Measurements from ENCODE around the gene MSRB3.
A peak's percentile ranks its signal among the peaks of the same experiment; 100 is the strongest.

DNA sequence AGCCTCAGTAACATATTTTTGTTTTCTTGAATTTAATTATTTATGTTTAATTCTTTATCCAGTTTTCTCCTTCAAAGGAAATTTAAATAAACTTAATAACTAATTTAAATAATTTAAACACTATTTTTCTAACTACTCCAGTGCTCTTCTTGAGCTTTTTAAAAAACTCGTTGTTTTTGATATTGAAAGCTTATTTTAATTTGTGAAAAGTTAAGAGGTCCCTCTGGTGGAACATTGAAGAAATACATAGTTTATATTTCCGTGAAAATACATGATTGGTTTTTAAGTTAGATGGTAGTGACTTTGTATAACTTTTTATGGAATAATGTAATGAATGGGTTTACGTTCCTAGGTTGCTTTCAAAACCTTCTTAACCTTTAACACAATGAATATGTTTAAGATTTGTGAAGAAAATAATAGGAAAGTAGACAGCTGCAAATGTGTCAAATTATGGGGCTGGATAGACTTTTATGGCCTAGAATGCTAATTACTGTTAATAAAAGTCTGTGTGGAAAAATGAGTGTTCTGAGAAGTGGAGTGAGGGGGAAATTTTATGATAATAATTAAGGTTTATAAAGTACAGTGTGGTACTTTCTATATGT lies 45.9 kb upstream of the MSRB3 start:
- TF ChIP-seq, protein P1, sequence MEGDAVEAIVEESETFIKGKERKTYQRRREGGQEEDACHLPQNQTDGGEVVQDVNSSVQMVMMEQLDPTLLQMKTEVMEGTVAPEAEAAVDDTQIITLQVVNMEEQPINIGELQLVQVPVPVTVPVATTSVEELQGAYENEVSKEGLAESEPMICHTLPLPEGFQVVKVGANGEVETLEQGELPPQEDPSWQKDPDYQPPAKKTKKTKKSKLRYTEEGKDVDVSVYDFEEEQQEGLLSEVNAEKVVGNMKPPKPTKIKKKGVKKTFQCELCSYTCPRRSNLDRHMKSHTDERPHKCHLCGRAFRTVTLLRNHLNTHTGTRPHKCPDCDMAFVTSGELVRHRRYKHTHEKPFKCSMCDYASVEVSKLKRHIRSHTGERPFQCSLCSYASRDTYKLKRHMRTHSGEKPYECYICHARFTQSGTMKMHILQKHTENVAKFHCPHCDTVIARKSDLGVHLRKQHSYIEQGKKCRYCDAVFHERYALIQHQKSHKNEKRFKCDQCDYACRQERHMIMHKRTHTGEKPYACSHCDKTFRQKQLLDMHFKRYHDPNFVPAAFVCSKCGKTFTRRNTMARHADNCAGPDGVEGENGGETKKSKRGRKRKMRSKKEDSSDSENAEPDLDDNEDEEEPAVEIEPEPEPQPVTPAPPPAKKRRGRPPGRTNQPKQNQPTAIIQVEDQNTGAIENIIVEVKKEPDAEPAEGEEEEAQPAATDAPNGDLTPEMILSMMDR (IDR thresholded peaks at IDR 0.05) = peak in 4 of 6 experiments; percentile 22 to 50 (median 34)
- TF ChIP-seq POLR2A (IDR thresholded peaks at IDR 0.05) = no peak

All from esophagus squamous epithelium (tissue), 4 donors.